Measurements from ENCODE around the gene ZCWPW2. TPM values are rescaled to one million over a fixed set of nuclear protein-coding genes. Genes with fewer than 3 reads are reported as not detected.
A peak's percentile ranks its signal among the peaks of the same experiment; 100 is the strongest.

Gene ZCWPW2, protein sequence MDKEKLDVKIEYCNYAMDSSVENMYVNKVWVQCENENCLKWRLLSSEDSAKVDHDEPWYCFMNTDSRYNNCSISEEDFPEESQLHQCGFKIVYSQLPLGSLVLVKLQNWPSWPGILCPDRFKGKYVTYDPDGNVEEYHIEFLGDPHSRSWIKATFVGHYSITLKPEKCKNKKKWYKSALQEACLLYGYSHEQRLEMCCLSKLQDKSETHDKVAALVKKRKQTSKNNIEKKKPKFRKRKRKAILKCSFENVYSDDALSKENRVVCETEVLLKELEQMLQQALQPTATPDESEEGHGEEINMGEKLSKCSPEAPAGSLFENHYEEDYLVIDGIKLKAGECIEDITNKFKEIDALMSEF
- total RNA-seq = 0.81 TPM in 1 of 2 replicates, not detected in the other
- long read RNA-seq, partial matches to known transcripts = 0 of 2 reads
- long read RNA-seq, other reads (novel, unspliced or antisense) = 2 of 2 reads

DNA sequence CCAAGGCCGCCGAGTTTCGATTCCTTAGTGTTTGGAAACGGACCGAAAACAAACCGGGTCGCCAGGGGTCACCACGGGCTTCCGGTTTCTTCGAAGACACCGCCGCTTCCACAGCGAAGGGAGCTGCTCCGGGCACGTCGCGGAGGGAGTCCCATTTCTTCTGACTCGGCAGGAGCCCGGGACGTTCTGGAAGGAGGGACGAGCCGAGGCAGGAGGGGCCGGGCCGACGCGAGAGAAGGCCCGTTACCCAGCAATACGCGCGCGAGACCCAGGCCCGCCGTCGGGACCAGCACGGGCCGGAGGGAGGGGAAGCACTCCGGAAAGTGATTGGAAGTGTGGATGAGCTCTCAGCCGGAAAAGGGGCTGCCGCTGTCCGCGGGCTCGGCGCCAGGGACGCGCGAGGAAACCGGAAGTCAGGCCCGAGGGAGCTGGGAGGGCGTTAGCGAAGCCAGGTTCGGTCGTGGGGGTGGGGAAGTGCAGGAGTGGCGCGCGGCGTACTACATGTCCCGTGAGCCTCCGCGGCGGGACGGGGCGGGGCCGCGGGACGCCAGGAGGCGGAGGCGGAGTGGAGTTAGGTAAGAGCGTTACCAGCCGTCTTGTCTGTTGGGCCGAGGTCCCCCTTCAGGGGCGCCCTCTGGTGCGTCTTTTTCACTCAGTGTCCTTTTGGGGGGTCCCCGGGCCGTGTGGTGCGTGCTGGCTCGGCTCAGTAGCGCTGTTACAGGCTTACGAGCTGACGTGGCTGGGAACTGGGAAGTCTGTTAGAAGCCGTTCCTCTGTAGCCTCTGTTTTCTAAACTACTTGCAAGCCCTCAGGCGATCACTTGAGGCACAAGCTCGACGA is at the start of gene ZCWPW2, which contains the start of gene AZI2:
ZCWPW2 (plus strand) TSS at position 93 of the 840 bp plus-strand sequence. CDS start 64,348 bp downstream, outside the sequence.
AZI2 (minus strand) TSS at position 196 of the 840 bp plus-strand sequence. CDS start 8,207 bp downstream, outside the sequence.
- TF ChIP-seq, protein P1, sequence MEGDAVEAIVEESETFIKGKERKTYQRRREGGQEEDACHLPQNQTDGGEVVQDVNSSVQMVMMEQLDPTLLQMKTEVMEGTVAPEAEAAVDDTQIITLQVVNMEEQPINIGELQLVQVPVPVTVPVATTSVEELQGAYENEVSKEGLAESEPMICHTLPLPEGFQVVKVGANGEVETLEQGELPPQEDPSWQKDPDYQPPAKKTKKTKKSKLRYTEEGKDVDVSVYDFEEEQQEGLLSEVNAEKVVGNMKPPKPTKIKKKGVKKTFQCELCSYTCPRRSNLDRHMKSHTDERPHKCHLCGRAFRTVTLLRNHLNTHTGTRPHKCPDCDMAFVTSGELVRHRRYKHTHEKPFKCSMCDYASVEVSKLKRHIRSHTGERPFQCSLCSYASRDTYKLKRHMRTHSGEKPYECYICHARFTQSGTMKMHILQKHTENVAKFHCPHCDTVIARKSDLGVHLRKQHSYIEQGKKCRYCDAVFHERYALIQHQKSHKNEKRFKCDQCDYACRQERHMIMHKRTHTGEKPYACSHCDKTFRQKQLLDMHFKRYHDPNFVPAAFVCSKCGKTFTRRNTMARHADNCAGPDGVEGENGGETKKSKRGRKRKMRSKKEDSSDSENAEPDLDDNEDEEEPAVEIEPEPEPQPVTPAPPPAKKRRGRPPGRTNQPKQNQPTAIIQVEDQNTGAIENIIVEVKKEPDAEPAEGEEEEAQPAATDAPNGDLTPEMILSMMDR (IDR thresholded peaks at IDR 0.05; ENCODE audit: unreplicated experiment) = peak; percentile 49
- H3K9me3 Mint-ChIP-seq (ENCODE audit: low read depth) = peaks cover 15% of the 10 kb centered on the region
- peak within 1 kb of the TSS; percentile 99 for H3K27ac Mint-ChIP-seq
- peaks cover 19% of the 10 kb centered on the region for H3K36me3 Mint-ChIP-seq (ENCODE audit: insufficient read depth)
- H3K4me1 Mint-ChIP-seq (ENCODE audit: low read depth) = peaks cover 30% of the 10 kb centered on the region
- peak within 1 kb of the TSS; percentile 97 for H3K4me3 Mint-ChIP-seq (ENCODE audit: low read depth)
- peak; percentile 88 for DNase-seq (ENCODE audit: low spot score, unreplicated experiment)
- no peaks in the 10 kb centered on the region for H3K27me3 Mint-ChIP-seq

DNA sequence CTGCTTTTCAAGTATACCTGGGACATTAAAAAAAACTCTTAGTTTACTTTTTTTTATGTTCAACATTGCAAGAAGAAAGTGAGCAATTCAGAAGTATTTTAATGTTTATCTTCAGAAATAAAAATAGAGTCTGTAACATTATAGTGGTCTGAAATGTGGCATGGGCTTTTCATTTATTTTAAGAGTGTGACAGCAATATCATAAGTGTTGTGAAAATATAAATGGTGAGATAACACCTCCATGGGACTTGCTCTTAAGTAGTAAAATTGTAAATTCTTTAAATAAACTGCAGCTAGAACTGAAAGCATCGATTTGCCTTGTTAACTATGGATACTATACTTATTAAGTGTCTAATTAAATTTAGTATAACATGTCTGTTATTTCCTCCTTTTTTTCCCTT is 48.8 kb upstream of the ZCWPW2 start:
- H3K9me3 Mint-ChIP-seq (ENCODE audit: low read depth) = no peaks in the 10 kb centered on the region
- H3K4me1 Mint-ChIP-seq (ENCODE audit: low read depth) = peaks cover 7% of the 10 kb centered on the region
- TF ChIP-seq, protein P1 (IDR thresholded peaks at IDR 0.05; ENCODE audit: unreplicated experiment) = no peak
- no peak overlapping the region for H3K4me3 Mint-ChIP-seq (ENCODE audit: low read depth)
- no peaks in the 10 kb centered on the region for H3K27me3 Mint-ChIP-seq
- no peaks in the 10 kb centered on the region for H3K36me3 Mint-ChIP-seq (ENCODE audit: insufficient read depth)
- DNase-seq (ENCODE audit: low spot score, unreplicated experiment) = no peak
- H3K27ac Mint-ChIP-seq = no peak overlapping the region

DNA sequence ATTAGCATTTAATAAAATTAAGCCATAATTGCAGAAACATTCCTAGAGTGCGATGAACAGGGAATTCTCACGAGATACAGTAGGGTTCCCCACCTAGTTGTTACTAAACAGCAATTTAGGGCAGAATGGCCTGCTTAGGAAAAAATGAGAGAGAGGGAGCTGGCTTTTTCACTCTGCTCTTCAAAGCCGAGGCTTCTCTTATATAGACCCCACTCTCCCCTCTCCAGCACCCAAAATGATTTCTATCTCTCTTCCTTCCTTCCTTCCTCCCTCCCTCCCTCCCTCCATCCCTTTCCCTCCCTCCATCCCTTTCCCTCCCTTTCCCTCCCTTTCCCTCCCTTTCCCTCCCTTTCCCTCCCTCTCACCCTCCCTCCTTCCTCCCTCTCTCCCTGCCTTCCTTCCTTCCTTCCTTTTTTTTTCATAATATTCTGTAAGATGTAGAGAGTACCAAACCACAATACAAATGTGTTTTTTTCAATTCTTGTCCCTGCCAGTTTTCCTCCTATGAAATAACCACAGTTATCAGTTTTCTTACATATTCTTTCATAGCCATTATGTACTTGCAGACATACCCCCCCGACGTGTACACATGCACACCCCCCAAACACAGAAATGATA is 48.1 kb upstream of the ZCWPW2 start:
- TF ChIP-seq, protein P1 (IDR thresholded peaks at IDR 0.05; ENCODE audit: unreplicated experiment) = no peak
- peaks cover 7% of the 10 kb centered on the region for H3K4me1 Mint-ChIP-seq (ENCODE audit: low read depth)
- no peak overlapping the region for H3K27ac Mint-ChIP-seq

DNA sequence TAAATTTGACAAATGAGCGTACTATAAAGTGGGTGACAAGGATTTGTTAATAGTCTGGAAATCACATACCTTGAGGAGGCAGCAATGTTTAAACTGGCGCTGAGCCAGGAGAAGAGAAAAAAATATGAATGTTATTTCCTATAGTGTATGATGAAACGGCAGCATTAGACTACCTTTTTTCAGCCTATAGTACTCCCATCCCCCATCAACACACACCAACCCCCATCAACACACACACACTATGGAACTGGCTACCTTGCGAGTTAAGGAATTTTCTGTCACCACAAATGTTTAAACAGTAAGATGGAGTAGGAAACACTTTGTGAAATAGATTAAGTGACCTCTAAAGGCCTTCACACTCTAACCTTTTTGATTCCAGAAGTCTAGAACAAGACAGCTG is 46.8 kb upstream of the ZCWPW2 start:
- H3K36me3 Mint-ChIP-seq (ENCODE audit: insufficient read depth) = no peaks in the 10 kb centered on the region
- no peak overlapping the region for H3K4me3 Mint-ChIP-seq (ENCODE audit: low read depth)
- TF ChIP-seq, protein P1 (IDR thresholded peaks at IDR 0.05; ENCODE audit: unreplicated experiment) = no peak
- H3K27ac Mint-ChIP-seq = no peak overlapping the region
- no peaks in the 10 kb centered on the region for H3K27me3 Mint-ChIP-seq
- DNase-seq (ENCODE audit: low spot score, unreplicated experiment) = no peak
- peaks cover 7% of the 10 kb centered on the region for H3K4me1 Mint-ChIP-seq (ENCODE audit: low read depth)
- H3K9me3 Mint-ChIP-seq (ENCODE audit: low read depth) = no peaks in the 10 kb centered on the region

More for the DNA sequence above, 48.1 kb upstream of the ZCWPW2 start:
- H3K9me3 Mint-ChIP-seq (ENCODE audit: low read depth) = no peaks in the 10 kb centered on the region
- no peaks in the 10 kb centered on the region for H3K27me3 Mint-ChIP-seq
- no peak for DNase-seq (ENCODE audit: low spot score, unreplicated experiment)
- H3K4me3 Mint-ChIP-seq (ENCODE audit: low read depth) = no peak overlapping the region
- H3K36me3 Mint-ChIP-seq (ENCODE audit: insufficient read depth) = no peaks in the 10 kb centered on the region

DNA sequence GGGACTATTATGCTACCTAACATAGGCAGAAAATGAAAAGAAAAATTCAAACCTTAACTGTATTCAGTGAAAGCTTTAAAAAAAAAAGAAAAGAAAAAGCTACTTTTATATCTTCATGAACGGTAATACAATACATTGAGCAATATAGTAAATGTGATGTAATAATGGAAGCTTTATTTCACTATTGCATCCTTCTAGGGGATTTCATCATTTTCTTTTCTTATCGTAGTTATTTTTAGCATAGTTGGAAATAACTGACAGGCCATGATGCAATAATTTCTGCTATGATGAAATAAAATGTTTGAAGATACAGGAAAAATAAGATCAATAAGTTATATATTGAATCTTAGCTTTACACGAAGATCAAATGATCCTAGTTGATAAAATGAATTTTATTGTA is 40.3 kb upstream of the ZCWPW2 start:
- DNase-seq (ENCODE audit: low spot score, unreplicated experiment) = no peak
- H3K4me3 Mint-ChIP-seq (ENCODE audit: low read depth) = no peak overlapping the region
- no peaks in the 10 kb centered on the region for H3K4me1 Mint-ChIP-seq (ENCODE audit: low read depth)
- TF ChIP-seq, protein P1 (IDR thresholded peaks at IDR 0.05; ENCODE audit: unreplicated experiment) = no peak
- no peaks in the 10 kb centered on the region for H3K9me3 Mint-ChIP-seq (ENCODE audit: low read depth)
- no peak overlapping the region for H3K27ac Mint-ChIP-seq
- no peaks in the 10 kb centered on the region for H3K27me3 Mint-ChIP-seq
- no peaks in the 10 kb centered on the region for H3K36me3 Mint-ChIP-seq (ENCODE audit: insufficient read depth)
